GM12878 (cell line): ENCODE data around the gene PDXDC1. TPM values are rescaled to one million over a fixed set of nuclear protein-coding genes. Genes with fewer than 3 reads are reported as not detected.
"Not testable (repeated sequence)": the region's sequence is repeated elsewhere in the genome, so short reads cannot be mapped to it uniquely, and the experiment has no call there.

Experiments used
- ATAC-seq: fragments of 200-7000 bp; cut with Tn5 transposase; 3 replicates; pipeline ENCODE4 v1.9.1; 2020; ENCODE audit warnings: mild to moderate bottlenecking, moderate library complexity
- BruUV-seq: library from RNA; stranded (reverse); fragments of 400-500 nt; replicated peaks from 2 replicates; lab custom pipeline; 2021; lab: Mats Ljungman, UMichigan
- CTCF ChIA-PET: fragments of 300-600 bp; sonication (Branson Sonifier 250); formaldehyde crosslinking; extraction: SDS; loops from one replicate; lab custom pipeline; 2021; ENCODE audit warnings: inconsistent platforms; lab: Yijun Ruan, JAX
- POLR2A ChIA-PET: fragments of 350-600 bp; formaldehyde crosslinking; extraction: SDS; loops from one replicate; lab custom pipeline; 2021; ENCODE audit warnings: inconsistent platforms; lab: Charles Lee
- RAD21 ChIA-PET: fragments of 300-600 bp; sonication (Branson Sonifier 250); formaldehyde crosslinking; loops from one replicate; lab custom pipeline; 2023; ENCODE audit warnings: antibody characterized with exemption; ENCODE audit not compliant: unreplicated experiment; lab: Charles Lee
- SMC1A ChIA-PET: fragments of 300-600 bp; sonication (Branson Sonifier 250); formaldehyde crosslinking; loops from one replicate; lab custom pipeline; 2023; ENCODE audit not compliant: unreplicated experiment, uncharacterized antibody; lab: Charles Lee
- DNase-seq: peaks from one replicate; pipeline ENCODE4 v3.0.0-alpha.2; 2011; ENCODE audit warnings: low read depth, low spot score
- FAIRE-seq: peaks from 3 replicates; lab custom pipeline; 2011; peaks lifted over from hg19 to GRCh38; lab: Jason Lieb, UNC
- H2AFZ ChIP-seq: 2 replicates; pipeline ENCODE4 v1.6.0; 2011; ENCODE audit warnings: low read depth, low read length, control low read depth; ENCODE audit not compliant: control insufficient read depth
- H3K27ac ChIP-seq: 2 replicates; pipeline ENCODE4 v1.5.1; 2011; ENCODE audit warnings: control low read depth; ENCODE audit not compliant: control insufficient read depth, insufficient read depth
- H3K27me3 ChIP-seq, 2 experiments: replicated peaks in 1 of 2; 2 replicates each; pipeline versions ENCODE4 v1.6.0 to v1.6.1; 2011; ENCODE audit warnings: low read length in 1 of 2; ENCODE audit not compliant: control insufficient read depth in 2 of 2, insufficient read depth in 2 of 2
- H3K36me3 ChIP-seq, 2 experiments: 2 replicates each; pipeline ENCODE4 v1.5.1; 2011; ENCODE audit warnings: low read length in 1 of 2; ENCODE audit not compliant: control insufficient read depth in 2 of 2, insufficient read depth in 2 of 2
- H3K4me1 ChIP-seq: 2 replicates; pipeline ENCODE4 v1.6.1; 2011; ENCODE audit warnings: mild to moderate bottlenecking, low read length, moderate library complexity, mixed read lengths; ENCODE audit not compliant: control insufficient read depth, insufficient read depth
- H3K4me2 ChIP-seq: 2 replicates; pipeline ENCODE4 v1.6.0; 2011; ENCODE audit warnings: control low read depth; ENCODE audit not compliant: control insufficient read depth, insufficient read depth
- H3K4me3 ChIP-seq: fragments of 200-600 bp; sonication (generic); 2 replicates; pipeline ENCODE4 v1.5.1; 2016
- H3K79me2 ChIP-seq: 2 replicates; pipeline ENCODE4 v1.6.0; 2011; ENCODE audit warnings: low read length; ENCODE audit not compliant: control insufficient read depth, insufficient read depth
- H3K9ac ChIP-seq: 2 replicates; pipeline ENCODE4 v1.8.0; 2011; ENCODE audit warnings: low read length, control low read depth, mixed read lengths; ENCODE audit not compliant: control insufficient read depth, insufficient read depth
- H3K9me3 ChIP-seq: replicated peaks from 3 replicates; pipeline ENCODE4 v1.5.1; 2011; ENCODE audit warnings: mild to moderate bottlenecking, low read length; ENCODE audit not compliant: control insufficient read depth, insufficient read depth
- H4K20me1 ChIP-seq: 2 replicates; pipeline ENCODE4 v1.6.0; 2011; ENCODE audit not compliant: control insufficient read depth, insufficient read depth
- WGBS: methylation state at CpG from one replicate; pipeline ENCODE4 v1.1.6; 2016; ENCODE audit warnings: low lambda C conversion rate; ENCODE audit not compliant: insufficient replicate concordance, insufficient coverage; ENCODE audit errors: missing lambda C conversion rate; 5-methylcytosine and 5-hydroxymethylcytosine counted together
- in situ Hi-C: fragments of 300-500 bp; cut with MboI; formaldehyde crosslinking; loops from 9 replicates; pipeline ENCODE4 v1.14.3; 2018; ENCODE audit warnings: mixed read lengths
- intact Hi-C: fragments of 100-400 bp; cut with micrococcal nuclease; formaldehyde crosslinking; loops from one replicate; pipeline ENCODE4 v1.14.2; 2022; ENCODE audit not compliant: unreplicated experiment
- polyA plus RNA-seq, 11 experiments: library from polyadenylated mRNA; depleted of rRNA in 4 of 11; unstranded in 6 of 11; stranded (reverse) in 5 of 11; fragments of >200 nt; fragmentation: Nextera tagmentation in 4 of 11; fragmentation: Illumina TruSeq in 1 of 11; extraction: Ambion mirVana in 4 of 11; extraction: Trizol in 1 of 11; gene quantifications; 1 replicate in 1 of 11; 2 replicates in 10 of 11; pipeline versions ENCODE4 v1.2.1 to v1.2.3, GENCODE V29; 2011 to 2016; ENCODE audit warnings: inconsistent platforms in 2 of 11, missing spikeins in 2 of 11, low read depth in 1 of 11
- total RNA-seq, 4 experiments: library from RNA; depleted of rRNA in 3 of 4; stranded (reverse); fragments of >200 nt in 3 of 4; fragmentation: Illumina TruSeq in 1 of 4; extraction: Trizol in 1 of 4; gene quantifications; 2 replicates each; pipeline versions ENCODE4 v1.2.1 to v1.2.3, GENCODE V29; 2013 to 2021

Gene PDXDC1
- total and polyA plus RNA-seq, 10 of the 15 experiments (the other 5 are each of a cell fraction or from before 2014, with no cell fraction given): 6.1 to 78.2 (median 53.8) TPM

- POLR2A ChIA-PET, SMC1A ChIA-PET: not testable (repeated sequence)
Measured at GRCh38 chr16:15132719-15133428, 158.0 kb downstream of the PDXDC1 start.

GRCh38 chr16:15133554-15133953 lies 158.7 kb downstream of the PDXDC1 start:
- DNase-seq, H3K4me1 ChIP-seq, POLR2A ChIA-PET, H3K9me3 ChIP-seq, H3K4me3 ChIP-seq, H3K9ac ChIP-seq, FAIRE-seq, H3K27ac ChIP-seq, H3K79me2 ChIP-seq, H3K27me3 ChIP-seq, CTCF ChIA-PET, RAD21 ChIA-PET, H3K36me3 ChIP-seq, BruUV-seq, ATAC-seq, H4K20me1 ChIP-seq, intact Hi-C loops, H3K4me2 ChIP-seq, in situ Hi-C loops, H2AFZ ChIP-seq, SMC1A ChIA-PET: not testable (repeated sequence)
- 96% methylated on average over 9 of the region's 31 CpGs for WGBS

More at GRCh38 chr16:15132719-15133428, 158.0 kb downstream of the PDXDC1 start:
- H3K9ac ChIP-seq, H3K27me3 ChIP-seq, RAD21 ChIA-PET, ATAC-seq, H3K4me2 ChIP-seq, H3K4me3 ChIP-seq, in situ Hi-C loops, H3K4me1 ChIP-seq, BruUV-seq, intact Hi-C loops, H4K20me1 ChIP-seq, DNase-seq, H3K9me3 ChIP-seq, CTCF ChIA-PET, H2AFZ ChIP-seq, H3K79me2 ChIP-seq, H3K36me3 ChIP-seq, FAIRE-seq, H3K27ac ChIP-seq: not testable (repeated sequence)
- WGBS: 97% methylated on average over 25 of the region's 41 CpGs

DNA sequence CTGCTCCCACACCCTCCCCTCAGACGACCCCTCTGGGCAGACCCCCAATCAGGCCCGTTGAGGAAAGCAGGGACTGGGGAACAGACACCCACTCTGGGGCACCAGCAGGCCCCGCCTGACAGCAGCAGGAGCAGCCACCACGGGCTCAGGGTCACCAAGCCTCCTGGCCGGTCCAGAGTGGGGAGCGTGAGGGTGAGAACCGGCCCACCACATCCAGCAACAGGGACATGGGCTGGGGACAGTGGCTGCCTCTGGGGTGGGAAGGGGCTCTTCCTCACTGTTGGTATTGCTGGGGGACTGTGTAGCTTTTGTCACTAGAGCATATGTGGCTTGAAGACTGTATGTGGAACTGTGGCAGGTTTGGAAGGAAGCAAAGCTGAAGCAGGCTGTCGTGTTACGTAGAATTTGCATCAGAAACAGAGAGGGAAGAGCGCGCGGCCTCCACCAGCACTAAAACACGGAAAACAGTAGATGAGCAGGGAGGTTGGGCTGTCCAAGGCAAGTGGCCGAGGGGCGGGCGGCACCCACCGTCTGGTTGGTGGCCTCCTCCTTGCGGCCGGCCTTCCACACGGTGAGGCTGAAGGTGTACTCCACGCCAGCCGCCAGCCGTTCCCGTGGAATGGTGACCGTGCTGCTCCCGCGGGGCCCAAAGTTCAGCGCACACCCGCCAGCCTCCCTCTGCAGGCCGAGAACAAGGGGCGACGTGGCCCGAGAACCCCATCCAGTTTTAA lies 160.1 kb downstream of the PDXDC1 start:
- H2AFZ ChIP-seq, CTCF ChIA-PET, H3K27ac ChIP-seq, RAD21 ChIA-PET, H3K79me2 ChIP-seq, H3K27me3 ChIP-seq, SMC1A ChIA-PET, H3K4me1 ChIP-seq, DNase-seq, H4K20me1 ChIP-seq, POLR2A ChIA-PET, in situ Hi-C loops, H3K9ac ChIP-seq, BruUV-seq, intact Hi-C loops, H3K4me2 ChIP-seq, H3K4me3 ChIP-seq, FAIRE-seq, ATAC-seq, H3K9me3 ChIP-seq, H3K36me3 ChIP-seq: not testable (repeated sequence)
- 100% methylated on average over 2 of the region's 33 CpGs for WGBS
